ENCODE results near the gene GRIN3A.

GRIN3A gene

GRCh38 chr9:101675341-101675740, 63.1 kb downstream of the GRIN3A start:
- no peak for DNase-seq (ENCODE audit: insufficient read length, low spot score)
- FAIRE-seq, result no peak
- no peak for TF ChIP-seq POLR2A (IDR thresholded peaks at IDR 0.05; ENCODE audit: low read depth, low read length)

GRCh38 chr9:101674165-101674564, 64.3 kb downstream of the GRIN3A start:
- FAIRE-seq, result no peak

GRCh38 chr9:101673642-101674041, 64.8 kb downstream of the GRIN3A start:
- no peak for TF ChIP-seq POLR2A (IDR thresholded peaks at IDR 0.05; ENCODE audit: low read depth, low read length)
- FAIRE-seq (no peak), DNase-seq (ENCODE audit: insufficient read length, low spot score) (no peak)

More at GRCh38 chr9:101674165-101674564, 64.3 kb downstream of the GRIN3A start:
- no peak for TF ChIP-seq POLR2A (IDR thresholded peaks at IDR 0.05; ENCODE audit: low read depth, low read length)
- DNase-seq (ENCODE audit: insufficient read length, low spot score), result no peak

GRCh38 chr9:101671567-101671966, 66.9 kb downstream of the GRIN3A start:
- DNase-seq (ENCODE audit: insufficient read length, low spot score), result no peak
- peak; percentile 43 for FAIRE-seq
- TF ChIP-seq POLR2A (IDR thresholded peaks at IDR 0.05; ENCODE audit: low read depth, low read length), result no peak

- FAIRE-seq (no peak), DNase-seq (ENCODE audit: insufficient read length, low spot score) (no peak)
- TF ChIP-seq POLR2A (IDR thresholded peaks at IDR 0.05; ENCODE audit: low read depth, low read length), result no peak
Observed at GRCh38 chr9:101668421-101668820, 70.0 kb downstream of the GRIN3A start.

- TF ChIP-seq POLR2A (IDR thresholded peaks at IDR 0.05; ENCODE audit: low read depth, low read length), result no peak
- FAIRE-seq, result no peak
- DNase-seq (ENCODE audit: insufficient read length, low spot score), result no peak
Observed at GRCh38 chr9:101664453-101664852, 74.0 kb downstream of the GRIN3A start.

GRCh38 chr9:101652601-101653175, 85.8 kb downstream of the GRIN3A start:
- FAIRE-seq, result peak; percentile 45
- no peak for TF ChIP-seq POLR2A (IDR thresholded peaks at IDR 0.05; ENCODE audit: low read depth, low read length)
- no peak for DNase-seq (ENCODE audit: insufficient read length, low spot score)

- no peak for TF ChIP-seq POLR2A (IDR thresholded peaks at IDR 0.05; ENCODE audit: low read depth, low read length)
- FAIRE-seq, result peak; percentile 64
Observed at GRCh38 chr9:101650142-101650541, 88.3 kb downstream of the GRIN3A start.

GRCh38 chr9:101648493-101648892, 90.0 kb downstream of the GRIN3A start:
- FAIRE-seq (no peak), DNase-seq (ENCODE audit: insufficient read length, low spot score) (no peak)
- no peak for TF ChIP-seq POLR2A (IDR thresholded peaks at IDR 0.05; ENCODE audit: low read depth, low read length)

More at GRCh38 chr9:101650142-101650541, 88.3 kb downstream of the GRIN3A start:
- no peak for DNase-seq (ENCODE audit: insufficient read length, low spot score)

GRCh38 chr9:101639785-101640665, 98.4 kb downstream of the GRIN3A start:
- DNase-seq (ENCODE audit: insufficient read length, low spot score) (no peak), FAIRE-seq (peak; percentile 82)
- TF ChIP-seq POLR2A (IDR thresholded peaks at IDR 0.05; ENCODE audit: low read depth, low read length), result no peak

GRCh38 chr9:101639311-101639710, 99.1 kb downstream of the GRIN3A start:
- FAIRE-seq (no peak), DNase-seq (ENCODE audit: insufficient read length, low spot score) (no peak)
- no peak for TF ChIP-seq POLR2A (IDR thresholded peaks at IDR 0.05; ENCODE audit: low read depth, low read length)

- DNase-seq (ENCODE audit: insufficient read length, low spot score) (no peak), FAIRE-seq (no peak)
- no peak for TF ChIP-seq POLR2A (IDR thresholded peaks at IDR 0.05; ENCODE audit: low read depth, low read length)
Observed at GRCh38 chr9:101636247-101636646, 102.2 kb downstream of the GRIN3A start.

- DNase-seq (ENCODE audit: insufficient read length, low spot score) (peak; percentile 20), FAIRE-seq (no peak)
- TF ChIP-seq POLR2A (IDR thresholded peaks at IDR 0.05; ENCODE audit: low read depth, low read length), result no peak
Observed at GRCh38 chr9:101635473-101635872, 103.0 kb downstream of the GRIN3A start.

- FAIRE-seq, result peak; percentile 6
- TF ChIP-seq POLR2A (IDR thresholded peaks at IDR 0.05; ENCODE audit: low read depth, low read length), result no peak
- no peak for DNase-seq (ENCODE audit: insufficient read length, low spot score)
Observed at GRCh38 chr9:101634741-101635409, 103.6 kb downstream of the GRIN3A start.

Data from H54 (cell line).